Measurements from ENCODE around the gene TIMM23B.
"Not testable (repeated sequence)": the region's sequence is repeated elsewhere in the genome, so short reads cannot be mapped to it uniquely, and the experiment has no call there.

TIMM23B gene, protein sequence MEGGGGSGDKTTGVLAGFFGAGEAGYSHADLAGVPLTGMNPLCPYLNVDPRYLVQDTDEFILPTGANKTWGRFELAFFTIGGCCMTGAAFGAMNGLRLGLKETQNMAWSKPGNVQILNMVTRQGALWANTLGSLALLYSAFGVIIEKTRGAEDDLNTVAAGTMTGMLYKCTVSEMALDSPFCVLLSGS

DNA sequence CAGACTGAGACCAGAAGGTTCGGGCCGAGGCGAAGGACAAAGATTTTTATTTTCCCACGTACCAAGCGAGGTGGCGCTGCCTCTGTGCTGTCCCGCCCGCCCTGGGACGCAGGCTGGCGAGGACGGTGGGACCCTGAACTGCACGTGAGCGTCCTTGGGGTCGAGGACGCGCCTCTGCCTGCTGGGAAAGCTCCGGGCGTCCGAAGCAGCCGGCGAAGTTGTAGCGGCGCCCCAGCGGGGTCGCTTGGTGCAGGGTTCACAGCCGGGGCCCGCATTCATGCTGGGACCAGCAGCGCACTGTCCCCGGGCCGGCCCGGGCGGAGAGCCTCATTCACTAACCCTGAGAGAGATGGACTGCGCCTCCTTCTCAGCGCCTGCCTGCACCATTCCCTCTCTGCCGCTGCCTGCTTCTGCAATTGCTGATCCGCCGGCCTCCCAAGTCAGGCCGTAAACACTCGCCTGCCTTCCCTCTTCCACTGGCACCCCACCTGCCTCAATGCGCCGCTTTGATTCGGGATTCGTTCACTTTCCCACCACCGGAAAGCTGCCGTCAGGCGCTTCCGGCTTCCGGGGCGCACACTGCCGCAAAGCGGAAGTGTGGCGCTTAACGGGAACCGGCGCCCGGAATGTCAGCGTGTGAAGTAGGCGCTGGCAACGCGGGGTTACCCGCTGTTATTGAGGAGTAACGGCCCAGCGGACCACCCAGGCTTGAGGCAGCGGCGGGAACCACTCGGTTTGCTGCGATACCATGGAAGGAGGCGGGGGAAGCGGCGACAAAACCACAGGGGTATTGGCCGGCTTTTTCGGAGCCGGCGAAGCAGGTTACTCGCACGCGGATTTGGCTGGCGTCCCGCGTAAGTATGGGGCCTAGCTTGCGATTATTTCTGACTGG lies at the start of gene TIMM23B, which contains the start of gene PARG:
Gene TIMM23B (plus strand): TSS at position 607 of the 892 bp plus-strand sequence. CDS start 142 bp downstream, at position 749.
Gene PARG (minus strand): TSS at position 581 of the 892 bp plus-strand sequence. CDS start 302 bp downstream, at position 279.
- not testable (repeated sequence) for H3K36me3 ChIP-seq (ENCODE audit: insufficient read depth, low read length); H3K4me1 ChIP-seq (ENCODE audit: insufficient read depth, low read length); H3K27me3 ChIP-seq (ENCODE audit: insufficient read depth, low read length); H3K9me3 ChIP-seq (ENCODE audit: low read length)
- Histone ChIP-seq H3K4me3 (ENCODE audit: low read length) (peak within 1 kb of the TSS; percentile 97), H2AFZ (ENCODE audit: low read depth, low read length) (peak within 1 kb of the TSS; percentile 67)

DNA sequence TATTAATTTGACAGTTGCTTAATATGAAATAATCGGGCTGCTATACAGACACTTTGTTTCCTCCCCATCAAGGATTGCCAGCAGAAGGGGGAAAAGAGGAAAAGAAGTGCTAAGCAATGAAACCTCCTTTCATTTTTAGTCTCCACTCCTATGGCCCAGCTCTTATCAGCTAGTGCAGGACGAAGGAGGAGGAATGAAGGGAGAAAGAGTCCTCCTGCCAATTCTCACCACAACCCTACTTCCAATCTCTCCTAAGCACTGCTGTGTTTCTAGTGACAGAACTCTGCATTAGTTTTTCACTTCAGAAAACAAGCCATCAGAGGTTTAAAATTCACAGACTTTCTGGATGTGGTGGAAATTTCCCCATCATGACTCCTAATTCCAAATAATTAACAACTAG lies 41.9 kb upstream of the TIMM23B start:
- not testable (repeated sequence) for H3K9me3 ChIP-seq (ENCODE audit: low read length); H3K4me3 ChIP-seq (ENCODE audit: low read length); H2AFZ ChIP-seq (ENCODE audit: low read depth, low read length); H3K27me3 ChIP-seq (ENCODE audit: insufficient read depth, low read length); H3K36me3 ChIP-seq (ENCODE audit: insufficient read depth, low read length); H3K4me1 ChIP-seq (ENCODE audit: insufficient read depth, low read length)

GRCh38 chr10:49900406-49900805 lies 41.4 kb upstream of the TIMM23B start:
- H3K4me3 ChIP-seq (ENCODE audit: low read length); H2AFZ ChIP-seq (ENCODE audit: low read depth, low read length); H3K36me3 ChIP-seq (ENCODE audit: insufficient read depth, low read length); H3K9me3 ChIP-seq (ENCODE audit: low read length); H3K4me1 ChIP-seq (ENCODE audit: insufficient read depth, low read length); H3K27me3 ChIP-seq (ENCODE audit: insufficient read depth, low read length): not testable (repeated sequence)

- not testable (repeated sequence) for H3K9me3 ChIP-seq (ENCODE audit: low read length); H3K4me3 ChIP-seq (ENCODE audit: low read length); H3K4me1 ChIP-seq (ENCODE audit: insufficient read depth, low read length); H3K36me3 ChIP-seq (ENCODE audit: insufficient read depth, low read length); H2AFZ ChIP-seq (ENCODE audit: low read depth, low read length); H3K27me3 ChIP-seq (ENCODE audit: insufficient read depth, low read length)
These were observed 38.0 kb upstream of the TIMM23B start for GRCh38 chr10:49903829-49904228.

- not testable (repeated sequence) for H2AFZ ChIP-seq (ENCODE audit: low read depth, low read length); H3K27me3 ChIP-seq (ENCODE audit: insufficient read depth, low read length); H3K4me3 ChIP-seq (ENCODE audit: low read length); H3K36me3 ChIP-seq (ENCODE audit: insufficient read depth, low read length); H3K9me3 ChIP-seq (ENCODE audit: low read length); H3K4me1 ChIP-seq (ENCODE audit: insufficient read depth, low read length)
These were observed 33.4 kb upstream of the TIMM23B start for GRCh38 chr10:49908290-49909080.

DNA sequence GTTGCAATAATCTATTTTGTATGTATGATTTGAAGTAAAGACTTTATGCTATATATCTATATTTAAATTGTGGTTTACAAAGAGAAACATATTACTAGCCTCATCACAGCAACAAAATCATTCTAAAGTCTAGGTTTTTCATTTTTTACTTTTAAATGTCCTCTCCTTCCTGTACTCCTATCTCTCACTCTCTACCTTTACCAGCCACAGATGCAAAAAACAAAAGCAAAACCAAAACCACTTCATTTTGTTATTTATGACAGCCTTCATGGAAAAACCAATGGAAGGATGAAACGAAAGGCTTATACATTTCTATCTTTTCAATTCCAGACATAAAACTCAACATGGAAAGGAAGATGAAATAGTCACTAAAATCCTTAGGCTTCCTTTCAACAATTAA lies 31.6 kb upstream of the TIMM23B start:
- H2AFZ ChIP-seq (ENCODE audit: low read depth, low read length); H3K4me3 ChIP-seq (ENCODE audit: low read length); H3K36me3 ChIP-seq (ENCODE audit: insufficient read depth, low read length); H3K27me3 ChIP-seq (ENCODE audit: insufficient read depth, low read length); H3K9me3 ChIP-seq (ENCODE audit: low read length); H3K4me1 ChIP-seq (ENCODE audit: insufficient read depth, low read length): not testable (repeated sequence)

- H2AFZ ChIP-seq (ENCODE audit: low read depth, low read length); H3K4me3 ChIP-seq (ENCODE audit: low read length); H3K9me3 ChIP-seq (ENCODE audit: low read length); H3K4me1 ChIP-seq (ENCODE audit: insufficient read depth, low read length); H3K27me3 ChIP-seq (ENCODE audit: insufficient read depth, low read length); H3K36me3 ChIP-seq (ENCODE audit: insufficient read depth, low read length): not testable (repeated sequence)
These were observed 25.4 kb upstream of the TIMM23B start for GRCh38 chr10:49916451-49916850.

DNA sequence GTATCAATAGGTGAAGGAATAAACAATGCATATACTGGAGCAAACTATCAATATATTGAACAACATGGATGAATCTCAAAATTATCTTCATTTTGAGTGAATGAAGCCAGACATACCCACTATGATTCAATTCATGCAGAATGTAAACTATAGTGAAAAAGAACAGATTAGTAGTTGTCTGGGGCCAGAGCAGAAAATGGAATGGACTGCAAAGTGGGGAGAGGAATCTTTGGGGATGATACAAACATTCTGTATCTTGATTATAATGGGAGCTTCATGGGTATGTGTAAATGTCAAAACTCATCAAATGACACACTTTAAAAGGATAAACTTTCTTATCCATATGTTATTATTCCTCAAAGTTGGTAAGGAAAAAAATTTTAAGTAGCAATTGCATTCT lies 23.9 kb upstream of the TIMM23B start:
- H3K27me3 ChIP-seq (ENCODE audit: insufficient read depth, low read length); H3K4me3 ChIP-seq (ENCODE audit: low read length); H2AFZ ChIP-seq (ENCODE audit: low read depth, low read length); H3K4me1 ChIP-seq (ENCODE audit: insufficient read depth, low read length); H3K9me3 ChIP-seq (ENCODE audit: low read length): not testable (repeated sequence)
- peaks cover 10% of the 10 kb centered on the region for H3K36me3 ChIP-seq (ENCODE audit: insufficient read depth, low read length)

- H3K4me3 ChIP-seq (ENCODE audit: low read length); H2AFZ ChIP-seq (ENCODE audit: low read depth, low read length); H3K4me1 ChIP-seq (ENCODE audit: insufficient read depth, low read length); H3K9me3 ChIP-seq (ENCODE audit: low read length); H3K27me3 ChIP-seq (ENCODE audit: insufficient read depth, low read length): not testable (repeated sequence)
- peaks cover 12% of the 10 kb centered on the region for H3K36me3 ChIP-seq (ENCODE audit: insufficient read depth, low read length)
These were observed 19.8 kb upstream of the TIMM23B start for GRCh38 chr10:49922041-49922440.

DNA sequence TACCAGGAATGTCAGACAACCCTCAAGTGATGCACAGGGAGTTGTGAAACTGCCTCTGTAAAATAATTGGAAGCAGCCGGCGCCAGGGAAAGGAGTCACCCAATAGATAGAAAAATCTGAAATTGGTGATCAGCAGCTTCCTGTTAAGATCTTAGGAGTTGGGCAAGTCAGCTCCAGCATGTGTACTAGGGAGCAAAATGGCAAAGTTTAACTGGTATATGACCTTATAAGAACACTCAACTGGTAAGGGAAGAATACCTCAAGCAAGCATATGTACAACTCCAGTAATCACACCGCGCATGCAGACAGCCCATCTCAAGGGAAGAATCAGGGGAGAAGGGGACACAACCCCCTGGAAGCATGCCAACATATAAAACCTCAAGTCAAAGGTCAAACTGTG lies 18.3 kb upstream of the TIMM23B start:
- H3K9me3 ChIP-seq (ENCODE audit: low read length); H2AFZ ChIP-seq (ENCODE audit: low read depth, low read length); H3K4me3 ChIP-seq (ENCODE audit: low read length); H3K4me1 ChIP-seq (ENCODE audit: insufficient read depth, low read length); H3K27me3 ChIP-seq (ENCODE audit: insufficient read depth, low read length): not testable (repeated sequence)
- H3K36me3 ChIP-seq (ENCODE audit: insufficient read depth, low read length) = peaks cover 16% of the 10 kb centered on the region

GRCh38 chr10:49931276-49931675 lies 10.6 kb upstream of the TIMM23B start:
- not testable (repeated sequence) for H2AFZ ChIP-seq (ENCODE audit: low read depth, low read length); H3K9me3 ChIP-seq (ENCODE audit: low read length); H3K4me1 ChIP-seq (ENCODE audit: insufficient read depth, low read length); H3K27me3 ChIP-seq (ENCODE audit: insufficient read depth, low read length); H3K4me3 ChIP-seq (ENCODE audit: low read length)
- peaks cover 13% of the 10 kb centered on the region for H3K36me3 ChIP-seq (ENCODE audit: insufficient read depth, low read length)

DNA sequence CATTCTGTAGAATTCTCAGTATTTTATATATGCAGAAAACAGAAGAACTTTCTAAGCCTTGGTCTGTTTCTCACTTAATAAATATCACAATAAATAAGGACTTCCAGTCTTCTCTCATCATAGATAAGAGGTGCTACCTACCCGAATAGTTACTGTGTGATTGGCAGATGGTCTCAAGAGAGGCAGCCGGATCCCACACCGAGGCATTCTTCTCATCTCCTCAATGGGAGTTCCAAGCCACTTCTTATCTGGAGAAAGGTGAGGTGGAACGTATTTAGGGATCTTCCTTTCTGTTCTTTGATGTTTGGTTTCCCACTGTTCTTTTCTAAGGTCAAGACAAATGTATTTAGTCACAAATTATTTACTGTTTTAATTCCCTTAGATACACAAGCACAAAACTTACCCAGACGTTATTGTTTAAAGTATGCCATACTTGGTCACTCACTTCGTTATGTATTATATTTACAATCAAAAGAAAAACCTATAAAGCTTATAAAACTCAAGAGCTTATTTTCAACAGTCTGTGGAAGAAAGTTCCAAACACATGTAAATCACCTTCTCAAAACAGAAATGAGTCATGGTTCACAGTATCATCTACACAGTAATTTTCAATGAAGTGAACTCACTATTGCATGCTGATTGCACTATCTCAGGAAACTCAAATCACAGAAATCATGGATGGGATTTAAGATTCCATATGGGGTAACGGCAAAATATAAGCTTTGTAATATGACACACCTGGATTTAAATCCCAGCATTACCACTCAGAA lies 9.7 kb upstream of the TIMM23B start:
- H2AFZ ChIP-seq (ENCODE audit: low read depth, low read length); H3K27me3 ChIP-seq (ENCODE audit: insufficient read depth, low read length); H3K4me1 ChIP-seq (ENCODE audit: insufficient read depth, low read length); H3K4me3 ChIP-seq (ENCODE audit: low read length); H3K9me3 ChIP-seq (ENCODE audit: low read length); H3K36me3 ChIP-seq (ENCODE audit: insufficient read depth, low read length): not testable (repeated sequence)

- not testable (repeated sequence) for H3K36me3 ChIP-seq (ENCODE audit: insufficient read depth, low read length); H3K4me1 ChIP-seq (ENCODE audit: insufficient read depth, low read length); H3K9me3 ChIP-seq (ENCODE audit: low read length); H3K27me3 ChIP-seq (ENCODE audit: insufficient read depth, low read length)
- Histone ChIP-seq H3K4me3 (ENCODE audit: low read length) (peak overlapping the region; percentile 97), H2AFZ (ENCODE audit: low read depth, low read length) (peak overlapping the region; percentile 67)
These were observed 469 bp downstream of the TIMM23B start for GRCh38 chr10:49942339-49942705.
